ENCODE measurements around the gene SLC7A14.
"Not testable (repeated sequence)": the region's sequence is repeated elsewhere in the genome, so short reads cannot be mapped to it uniquely, and the experiment has no call there.

SLC7A14 gene

GRCh38 chr3:170589113-170589512, 3.2 kb upstream of the SLC7A14 start:
- no peak for DNase-seq

GRCh38 chr3:170585008-170585936, 603 bp downstream of the SLC7A14 start:
- DNase-seq = peak; percentile 58

GRCh38 chr3:170584585-170585007, 1.3 kb downstream of the SLC7A14 start:
- peak; percentile 69 for DNase-seq

GRCh38 chr3:170579646-170580045, 6.2 kb downstream of the SLC7A14 start:
- DNase-seq = no peak

GRCh38 chr3:170572665-170573253, 13.1 kb downstream of the SLC7A14 start:
- DNase-seq = no peak

- DNase-seq = not testable (repeated sequence)
Measured at GRCh38 chr3:170567598-170567997, 18.3 kb downstream of the SLC7A14 start.

GRCh38 chr3:170566413-170566812, 19.5 kb downstream of the SLC7A14 start:
- peak; percentile 10 for DNase-seq

GRCh38 chr3:170565495-170565894, 20.4 kb downstream of the SLC7A14 start:
- DNase-seq = no peak

- DNase-seq = no peak
Measured at GRCh38 chr3:170564664-170565063, 21.2 kb downstream of the SLC7A14 start.

- DNase-seq = no peak
Measured at GRCh38 chr3:170563712-170564423, 22.0 kb downstream of the SLC7A14 start.

GRCh38 chr3:170562080-170562479, 23.8 kb downstream of the SLC7A14 start:
- no peak for DNase-seq

- DNase-seq = no peak
Measured at GRCh38 chr3:170560717-170561382, 25.0 kb downstream of the SLC7A14 start.

GRCh38 chr3:170560296-170560695, 25.6 kb downstream of the SLC7A14 start:
- DNase-seq = no peak

- DNase-seq = no peak
Measured at GRCh38 chr3:170558427-170558826, 27.4 kb downstream of the SLC7A14 start.

- DNase-seq = no peak
Measured at GRCh38 chr3:170555329-170555728, 30.5 kb downstream of the SLC7A14 start.

- no peak for DNase-seq
Measured at GRCh38 chr3:170553788-170554757, 31.8 kb downstream of the SLC7A14 start.

- DNase-seq = no peak
Measured at GRCh38 chr3:170551252-170551651, 34.6 kb downstream of the SLC7A14 start.

- DNase-seq = no peak
Measured at GRCh38 chr3:170542704-170543103, 43.2 kb downstream of the SLC7A14 start.

GRCh38 chr3:170539897-170540296, 46.0 kb downstream of the SLC7A14 start:
- DNase-seq = no peak

- DNase-seq = no peak
Measured at GRCh38 chr3:170536712-170537111, 49.2 kb downstream of the SLC7A14 start.

GRCh38 chr3:170534227-170534626, 51.6 kb downstream of the SLC7A14 start:
- DNase-seq = no peak

- peak; percentile 96 for DNase-seq
Measured at GRCh38 chr3:170532573-170532972, 53.3 kb downstream of the SLC7A14 start.
